ENCODE results near the gene ATP5ME. TPM values are rescaled to one million over a fixed set of nuclear protein-coding genes. Genes with fewer than 3 reads are reported as not detected.

Gene ATP5ME
- total and polyA plus RNA-seq, 2 donors from 2014 or later: 248 to 1,928 TPM

GRCh38 chr4:651884-652642 is 22.0 kb downstream of the ATP5ME start:
- peak in 2 of 5 donors; percentile 53 to 54 for DNase-seq
- H3K4me3 ChIP-seq (ENCODE audit: low read length in 3 of 3): no peak overlapping the region
- intact Hi-C loops (cut with DNase I): no loop called here

DNA sequence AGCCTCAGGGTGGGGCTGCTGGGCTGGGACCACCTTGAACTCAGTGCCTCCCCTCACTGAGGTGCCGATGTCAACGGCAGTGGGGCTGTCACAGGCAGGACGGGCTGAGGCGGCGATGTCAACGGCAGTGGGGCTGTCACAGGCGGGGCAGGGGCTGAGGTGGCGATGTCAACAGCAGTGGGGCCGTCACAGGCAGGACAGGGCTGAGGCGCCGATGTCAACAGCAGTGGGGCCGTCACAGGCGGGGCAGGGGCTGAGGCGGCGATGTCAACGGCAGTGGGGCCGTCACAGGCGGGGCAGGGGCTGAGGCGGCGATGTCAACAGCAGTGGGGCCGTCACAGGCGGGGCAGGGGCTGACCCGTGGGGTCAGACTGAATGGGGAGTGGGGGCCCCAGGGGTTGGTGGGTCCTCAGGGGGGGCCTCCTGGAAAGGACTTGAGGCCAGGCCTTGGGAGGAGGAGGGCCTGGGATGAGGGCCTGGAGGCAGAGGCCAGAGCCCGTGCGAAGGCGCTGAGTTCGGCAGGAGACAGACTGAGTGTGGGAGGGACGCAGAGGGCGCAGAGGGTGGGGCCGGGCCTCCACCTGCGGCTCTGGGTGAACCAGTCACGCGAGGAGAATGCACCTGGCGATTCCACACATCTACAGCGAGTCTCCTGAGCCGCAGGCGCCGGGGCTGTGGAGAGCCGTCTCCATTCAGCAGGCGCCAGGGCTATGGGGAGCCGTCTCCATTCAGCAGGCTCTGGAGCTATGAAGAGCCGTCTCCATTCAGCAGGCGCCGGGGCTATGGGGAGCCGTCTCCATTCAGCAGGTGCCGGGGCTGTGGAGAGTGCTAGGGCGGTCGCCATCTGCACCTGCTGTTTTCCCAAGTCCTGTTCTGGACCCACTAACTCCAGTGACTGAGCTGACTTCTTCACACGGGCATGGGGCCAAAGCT is 22.9 kb downstream of the ATP5ME start:
- no peak overlapping the region for H3K9ac ChIP-seq (ENCODE audit: low read length in 3 of 3)
- H3K4me3 ChIP-seq (ENCODE audit: low read length in 3 of 3): no peak overlapping the region
- TF ChIP-seq, protein P1, sequence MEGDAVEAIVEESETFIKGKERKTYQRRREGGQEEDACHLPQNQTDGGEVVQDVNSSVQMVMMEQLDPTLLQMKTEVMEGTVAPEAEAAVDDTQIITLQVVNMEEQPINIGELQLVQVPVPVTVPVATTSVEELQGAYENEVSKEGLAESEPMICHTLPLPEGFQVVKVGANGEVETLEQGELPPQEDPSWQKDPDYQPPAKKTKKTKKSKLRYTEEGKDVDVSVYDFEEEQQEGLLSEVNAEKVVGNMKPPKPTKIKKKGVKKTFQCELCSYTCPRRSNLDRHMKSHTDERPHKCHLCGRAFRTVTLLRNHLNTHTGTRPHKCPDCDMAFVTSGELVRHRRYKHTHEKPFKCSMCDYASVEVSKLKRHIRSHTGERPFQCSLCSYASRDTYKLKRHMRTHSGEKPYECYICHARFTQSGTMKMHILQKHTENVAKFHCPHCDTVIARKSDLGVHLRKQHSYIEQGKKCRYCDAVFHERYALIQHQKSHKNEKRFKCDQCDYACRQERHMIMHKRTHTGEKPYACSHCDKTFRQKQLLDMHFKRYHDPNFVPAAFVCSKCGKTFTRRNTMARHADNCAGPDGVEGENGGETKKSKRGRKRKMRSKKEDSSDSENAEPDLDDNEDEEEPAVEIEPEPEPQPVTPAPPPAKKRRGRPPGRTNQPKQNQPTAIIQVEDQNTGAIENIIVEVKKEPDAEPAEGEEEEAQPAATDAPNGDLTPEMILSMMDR (IDR thresholded peaks at IDR 0.05; ENCODE audit: borderline replicate concordance, extremely low read depth, insufficient read depth): no peak
- H3K4me1 ChIP-seq (ENCODE audit: control insufficient read depth in 2 of 3, insufficient read depth in 2 of 3, low read depth in 1 of 3, low read length in 3 of 3): no peaks in the 10 kb centered on the region
- no peaks in the 10 kb centered on the region for H3K27me3 ChIP-seq (ENCODE audit: control insufficient read depth, insufficient read depth, low read length)
- FAIRE-seq: no peak
- intact Hi-C loops (cut with DNase I): no loop called here
- H3K36me3 ChIP-seq (ENCODE audit: control insufficient read depth in 2 of 3, insufficient read depth in 3 of 3, low read length in 3 of 3): no peaks in the 10 kb centered on the region
- H3K9me3 ChIP-seq (ENCODE audit: control insufficient read depth in 2 of 3, insufficient read depth in 1 of 3, low read length in 3 of 3): no peaks in the 10 kb centered on the region
- H3K27ac ChIP-seq (ENCODE audit: low read depth in 2 of 2, low read length in 2 of 2): no peak overlapping the region
- DNase-seq: peak in 4 of 5 donors; percentile 61 to 73 (median 66)

More at GRCh38 chr4:651884-652642, 22.0 kb downstream of the ATP5ME start:
- no peaks in the 10 kb centered on the region for H3K36me3 ChIP-seq (ENCODE audit: control insufficient read depth in 2 of 3, insufficient read depth in 3 of 3, low read length in 3 of 3)
- no peaks in the 10 kb centered on the region for H3K9me3 ChIP-seq (ENCODE audit: control insufficient read depth in 2 of 3, insufficient read depth in 1 of 3, low read length in 3 of 3)
- TF ChIP-seq, protein P1 (IDR thresholded peaks at IDR 0.05; ENCODE audit: borderline replicate concordance, extremely low read depth, insufficient read depth): no peak
- no peaks in the 10 kb centered on the region for H3K4me1 ChIP-seq (ENCODE audit: control insufficient read depth in 2 of 3, insufficient read depth in 2 of 3, low read depth in 1 of 3, low read length in 3 of 3)
- no peak for FAIRE-seq
- H3K27ac ChIP-seq (ENCODE audit: low read depth in 2 of 2, low read length in 2 of 2): no peak overlapping the region
- no peaks in the 10 kb centered on the region for H3K27me3 ChIP-seq (ENCODE audit: control insufficient read depth, insufficient read depth, low read length)
- no peak overlapping the region for H3K9ac ChIP-seq (ENCODE audit: low read length in 3 of 3)

DNA sequence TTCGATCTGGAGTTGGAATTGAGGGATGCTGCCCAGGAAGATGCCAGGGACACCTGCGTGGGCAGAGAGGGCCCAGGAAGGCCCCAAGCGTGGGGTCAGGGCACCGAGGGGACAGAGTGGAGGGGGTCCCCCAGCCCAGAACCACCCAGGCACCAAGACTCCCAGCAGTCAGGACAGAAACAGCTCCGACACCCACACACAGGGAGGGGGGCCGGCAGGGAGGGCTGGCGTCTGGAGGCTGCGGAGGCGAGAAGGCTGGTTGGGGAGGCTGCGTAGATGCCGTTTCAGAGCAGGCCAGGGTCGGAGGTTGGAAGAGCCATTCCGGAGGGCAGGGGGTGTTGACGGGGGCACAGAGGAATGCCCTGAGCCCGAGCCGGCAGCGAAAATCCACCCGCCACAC is 23.6 kb downstream of the ATP5ME start:
- no peak overlapping the region for H3K27ac ChIP-seq (ENCODE audit: low read depth in 2 of 2, low read length in 2 of 2)
- TF ChIP-seq, protein P1 (IDR thresholded peaks at IDR 0.05; ENCODE audit: borderline replicate concordance, extremely low read depth, insufficient read depth): no peak
- DNase-seq: peak in 2 of 5 donors; percentile 52 to 57
- H3K9ac ChIP-seq (ENCODE audit: low read length in 3 of 3): no peak overlapping the region
- no peak for FAIRE-seq
- H3K4me3 ChIP-seq (ENCODE audit: low read length in 3 of 3): no peak overlapping the region
- intact Hi-C loops (cut with DNase I): no loop called here
- H3K9me3 ChIP-seq (ENCODE audit: control insufficient read depth in 2 of 3, insufficient read depth in 1 of 3, low read length in 3 of 3): no peaks in the 10 kb centered on the region
- H3K36me3 ChIP-seq (ENCODE audit: control insufficient read depth in 2 of 3, insufficient read depth in 3 of 3, low read length in 3 of 3): no peaks in the 10 kb centered on the region
- H3K4me1 ChIP-seq (ENCODE audit: control insufficient read depth in 2 of 3, insufficient read depth in 2 of 3, low read depth in 1 of 3, low read length in 3 of 3): no peaks in the 10 kb centered on the region
- H3K27me3 ChIP-seq (ENCODE audit: control insufficient read depth, insufficient read depth, low read length): no peaks in the 10 kb centered on the region

Measured in kidney (tissue), 14 donors.